Activated CD8-positive, alpha-beta memory T cell treated with anti-CD3 and anti-CD28 coated beads, Interleukin-2, amount 50 U/mL, for 48 hours (primary cell): Measurements from ENCODE around the gene EMX2.
"Not testable (repeated sequence)": the region's sequence is repeated elsewhere in the genome, so short reads cannot be mapped to it uniquely, and the experiment has no call there.

Experiments used
- DNase-seq: peaks from one replicate; pipeline ENCODE4 v3.0.0-alpha.2; 2020

The EMX2 gene

GRCh38 chr10:117562896-117563737 is 20.6 kb downstream of the EMX2 start:
- no peak for DNase-seq

DNA sequence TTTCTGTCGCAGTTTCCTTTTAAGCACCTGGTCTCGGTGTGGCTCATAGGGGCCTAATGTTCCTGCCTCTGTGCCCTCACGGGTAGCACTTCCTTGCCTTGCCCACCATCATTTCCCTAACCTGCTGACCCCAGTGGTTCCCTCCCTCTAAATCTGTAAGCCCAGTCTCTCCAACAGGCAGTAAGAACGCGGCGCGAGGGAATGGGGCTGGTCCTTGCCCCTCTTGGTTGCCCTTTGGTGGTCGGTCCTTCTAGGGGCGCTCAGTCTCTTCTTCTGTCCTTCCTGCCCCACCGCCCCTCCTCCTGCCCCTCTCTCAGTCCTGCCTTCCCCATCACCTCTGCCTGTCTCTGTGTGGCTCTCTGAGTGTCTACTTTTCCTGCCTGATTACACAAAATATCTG is 21.2 kb downstream of the EMX2 start:
- no peak for DNase-seq

DNA sequence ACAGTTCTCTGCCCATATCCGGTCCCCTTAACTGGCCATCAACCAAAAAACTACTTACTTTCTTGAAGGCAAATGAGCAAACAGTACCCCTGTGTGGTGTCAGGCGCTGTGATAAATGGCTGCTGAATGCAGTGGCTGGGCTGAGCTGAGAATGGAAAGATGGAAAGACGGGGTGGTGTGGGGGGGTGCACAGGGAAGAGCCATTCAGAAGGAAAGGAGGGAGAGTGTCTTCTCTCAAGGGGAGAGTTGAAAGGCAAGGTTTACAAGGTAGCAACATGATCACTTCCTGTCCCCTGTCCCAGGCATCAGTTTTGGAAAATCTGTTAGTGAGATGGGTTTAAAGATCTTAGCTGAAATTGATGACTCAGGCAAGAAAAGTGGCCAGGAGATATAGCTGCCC is 22.5 kb downstream of the EMX2 start:
- no peak for DNase-seq

- DNase-seq = no peak
Observed at GRCh38 chr10:117568334-117568733, 25.8 kb downstream of the EMX2 start.

DNA sequence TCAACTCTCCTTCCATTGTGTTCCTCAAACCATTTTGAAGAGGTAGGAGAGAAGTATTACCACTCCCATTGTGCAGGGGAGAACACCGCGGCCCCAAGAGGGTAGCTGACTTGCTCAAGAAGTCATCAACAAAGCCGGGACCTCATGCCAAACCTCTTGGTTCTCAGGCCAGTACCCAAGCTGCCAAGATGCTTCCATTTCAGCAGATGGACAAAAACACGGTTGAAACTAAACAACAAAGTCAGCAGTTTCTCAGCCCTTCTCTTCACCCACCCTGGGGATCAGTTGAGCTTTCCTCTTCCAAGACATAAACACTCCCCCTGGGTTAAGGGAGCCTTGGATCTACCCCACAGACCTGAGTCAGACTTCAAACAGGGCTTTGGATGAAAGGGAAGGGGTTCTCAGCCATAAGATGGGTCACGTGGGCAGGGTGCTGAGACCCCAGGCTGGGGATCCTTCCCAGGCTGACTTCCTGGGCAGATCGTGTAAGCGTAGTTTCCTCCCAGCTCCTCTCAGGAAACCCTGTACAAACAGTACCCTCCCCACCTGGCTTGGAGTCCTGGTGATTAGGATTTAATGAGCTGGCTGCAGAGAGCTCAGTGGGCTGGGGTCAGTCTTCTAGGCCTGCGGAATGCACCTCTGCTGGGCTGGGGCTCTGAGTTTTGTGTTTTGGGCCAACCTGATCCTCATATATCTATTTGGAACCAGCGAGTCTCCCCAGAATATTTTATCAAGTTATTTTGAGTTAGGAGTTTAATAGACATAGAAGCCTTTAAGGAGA is 27.3 kb downstream of the EMX2 start:
- DNase-seq = no peak

GRCh38 chr10:117570880-117571279 is 28.3 kb downstream of the EMX2 start:
- DNase-seq = no peak

DNA sequence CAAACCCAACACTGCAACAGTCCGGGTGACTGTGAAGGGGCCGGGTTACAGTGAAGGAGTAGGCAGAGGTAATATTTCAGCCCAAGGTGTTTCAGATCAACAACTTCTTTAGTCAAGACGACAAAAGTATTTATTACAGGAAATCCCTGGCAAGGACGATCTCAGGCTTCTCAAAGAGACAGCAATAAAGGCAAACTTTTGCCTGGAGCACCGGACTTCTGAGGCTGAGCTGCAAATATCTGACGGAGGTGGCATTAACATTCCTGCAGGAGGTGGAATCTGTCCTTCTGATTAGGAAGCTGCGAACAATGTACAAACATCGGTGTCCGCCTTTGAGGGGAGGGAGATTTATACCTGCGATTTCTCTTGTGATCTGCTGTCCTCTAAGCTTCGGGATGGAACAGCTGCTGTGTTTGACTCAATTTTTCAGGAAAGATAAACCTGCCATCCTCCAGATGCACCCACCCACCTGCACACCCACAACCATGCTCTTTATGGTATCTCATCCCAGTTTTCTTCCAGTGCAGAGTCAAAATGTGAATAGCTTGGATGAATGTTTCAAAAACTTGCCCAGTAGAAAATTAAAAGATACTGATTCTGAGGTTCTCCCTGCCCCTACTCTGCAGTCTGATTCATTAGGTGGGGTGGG is 32.1 kb downstream of the EMX2 start:
- no peak for DNase-seq

GRCh38 chr10:117578490-117578889 is 35.9 kb downstream of the EMX2 start:
- no peak for DNase-seq

DNA sequence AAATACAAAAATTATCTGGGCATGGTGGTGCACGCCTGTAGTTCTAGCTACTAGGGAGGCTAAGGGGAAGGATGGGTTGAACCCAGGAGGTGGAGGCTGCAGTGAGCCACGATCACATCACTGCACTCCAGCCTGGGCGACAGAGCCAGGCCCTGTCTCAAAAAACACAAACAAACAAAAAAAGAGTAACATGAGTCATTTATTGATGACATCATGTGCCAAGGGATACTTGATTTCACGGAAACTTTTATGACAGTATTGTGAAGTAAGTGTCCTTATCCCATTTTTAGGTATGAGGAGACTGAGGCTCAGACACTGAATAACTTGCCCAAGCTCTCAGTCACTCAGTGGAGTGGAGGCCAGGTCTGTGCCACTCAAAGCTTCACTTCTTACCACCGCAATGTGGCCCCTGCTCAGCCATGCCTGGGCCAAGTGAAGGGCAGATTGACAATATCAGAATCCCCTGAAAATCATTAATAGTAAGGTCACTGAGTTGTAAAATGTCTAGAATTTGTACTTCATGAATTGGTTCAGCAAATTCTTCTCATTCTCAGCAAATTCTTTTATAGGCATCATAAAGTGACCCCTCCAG is 36.5 kb downstream of the EMX2 start:
- no peak for DNase-seq

DNA sequence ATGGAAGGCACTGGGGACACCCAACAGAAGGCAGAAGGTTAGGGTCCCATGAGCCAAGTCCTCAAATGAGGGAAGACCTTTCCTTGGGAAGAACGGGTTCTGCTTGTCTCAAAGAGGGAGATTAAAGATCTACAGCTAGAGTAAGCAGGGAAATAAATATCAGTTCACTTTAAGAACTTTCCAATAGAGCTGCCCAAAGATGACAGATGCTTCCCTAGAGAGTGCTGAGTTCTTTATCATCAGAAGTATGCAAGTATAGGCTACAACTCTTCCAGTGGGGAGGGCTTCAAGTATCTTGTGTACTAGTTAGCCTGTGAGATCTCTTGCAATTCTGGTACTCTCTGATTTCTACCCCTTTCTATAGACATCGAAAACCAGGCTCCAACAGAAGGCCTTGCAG is 39.4 kb downstream of the EMX2 start:
- no peak for DNase-seq

DNA sequence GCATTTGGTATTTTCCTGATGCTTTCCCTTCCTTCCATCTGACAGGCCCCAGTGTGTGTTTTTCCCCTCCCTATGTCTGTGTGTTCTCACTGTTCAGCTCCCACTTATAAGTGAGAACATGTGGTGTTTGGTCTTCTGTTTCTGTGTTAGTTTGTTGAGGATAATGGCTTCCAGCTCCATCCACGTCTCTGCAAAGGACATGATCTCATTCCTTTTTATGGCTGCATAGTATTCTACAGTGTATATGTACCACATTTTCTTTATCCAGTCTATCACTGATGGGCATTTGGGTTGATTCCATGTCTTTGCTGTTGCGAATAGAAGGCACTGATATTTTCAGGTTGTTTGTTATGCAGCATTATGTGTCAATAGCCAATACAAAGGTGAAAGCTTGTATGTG is 42.3 kb downstream of the EMX2 start:
- not testable (repeated sequence) for DNase-seq

DNA sequence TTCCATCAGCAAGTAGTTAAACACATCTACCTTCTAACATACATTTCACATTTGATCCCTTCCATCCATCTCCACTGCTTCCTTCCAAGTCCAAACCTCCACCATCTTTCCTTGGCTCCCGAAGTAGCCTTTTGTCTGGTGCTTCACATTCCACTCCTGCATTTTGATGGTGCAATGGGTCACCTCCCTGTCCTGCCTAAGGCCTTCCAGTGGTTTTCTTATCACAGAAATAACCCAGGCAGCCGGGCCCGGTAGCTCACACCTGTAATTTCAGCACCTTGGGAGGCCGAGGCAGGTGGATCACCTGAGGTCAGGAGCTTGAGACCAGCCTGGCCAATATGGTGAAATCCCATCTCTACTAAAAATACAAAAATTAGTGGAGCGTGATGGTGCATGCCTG is 44.5 kb downstream of the EMX2 start:
- no peak for DNase-seq

- DNase-seq = no peak
Observed at GRCh38 chr10:117590101-117590875, 47.7 kb downstream of the EMX2 start.

GRCh38 chr10:117591043-117591442 is 48.5 kb downstream of the EMX2 start:
- DNase-seq = no peak

GRCh38 chr10:117594722-117595121 is 52.2 kb downstream of the EMX2 start:
- DNase-seq = no peak

DNA sequence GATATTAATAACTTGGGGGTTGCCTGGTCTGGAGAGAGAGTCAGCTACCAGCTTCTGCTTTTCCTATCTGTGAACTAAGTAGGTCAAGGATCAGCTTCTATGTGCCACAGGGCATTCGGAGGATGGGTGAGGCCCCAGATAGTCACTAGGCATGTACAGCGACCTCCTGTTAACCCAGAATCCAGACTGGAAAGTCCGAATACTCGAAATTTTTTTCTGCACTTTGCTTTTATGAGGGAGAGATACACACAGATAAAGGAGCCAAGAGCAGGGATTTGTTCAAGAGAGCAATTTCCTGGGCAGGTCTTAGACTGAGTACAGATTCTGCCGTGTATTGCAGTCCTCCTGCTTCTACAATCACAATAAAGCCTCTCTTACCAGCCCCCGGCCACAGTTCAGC is 54.2 kb downstream of the EMX2 start:
- no peak for DNase-seq

DNA sequence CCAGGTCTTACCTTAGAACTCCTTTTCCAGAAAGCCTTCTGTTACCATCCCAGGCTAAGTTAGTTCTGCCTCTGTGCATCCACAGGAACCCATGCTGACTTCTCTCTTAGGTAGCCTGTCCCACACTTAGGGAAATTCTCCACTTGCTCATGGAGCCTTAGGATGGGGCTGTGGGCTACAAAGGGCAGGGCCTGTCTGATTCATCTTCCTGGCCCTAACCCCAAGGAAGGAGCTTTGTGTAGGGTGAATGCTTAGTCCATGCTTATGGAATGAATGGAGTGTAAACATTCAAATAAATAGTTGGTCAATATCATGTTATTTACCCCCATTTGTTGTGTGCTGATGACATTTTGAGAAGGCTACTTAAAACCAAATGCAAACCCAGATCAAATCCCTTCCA is 54.7 kb downstream of the EMX2 start:
- no peak for DNase-seq
